Astrocyte of the cerebellum (primary cell): ENCODE data around the gene TRAF7.

Experiments
- DNase-seq: peaks from one replicate; pipeline ENCODE4 v3.0.0-alpha.2; 2011; ENCODE audit warnings: low read depth
- H3K4me3 ChIP-seq: 2 replicates; pipeline ENCODE4 v1.5.1; 2011; ENCODE audit warnings: mild to moderate bottlenecking, low read depth, low read length, moderate library complexity
- CTCF ChIP-seq: IDR thresholded peaks from 2 replicates; pipeline ENCODE4 v1.5.1; 2012; ENCODE audit warnings: low read length, low read depth, moderate library complexity, mild to moderate bottlenecking; ENCODE audit errors: missing control alignments
- in situ Hi-C: cut with HindIII; loops from 2 replicates; pipeline ENCODE4 v1.10.0; 2017; ENCODE audit warnings: low sequenced_read_pairs

Gene TRAF7

GRCh38 chr16:2179576-2179975 is 24.0 kb downstream of the TRAF7 start:
- no peak for TF ChIP-seq CTCF
- no peak for DNase-seq
- in situ Hi-C loops, result no loop called here

GRCh38 chr16:2180461-2180860 is 24.9 kb downstream of the TRAF7 start:
- TF ChIP-seq CTCF, result no peak
- no peak for DNase-seq
- in situ Hi-C loops, result no loop called here
- no peak overlapping the region for H3K4me3 ChIP-seq

More at GRCh38 chr16:2179576-2179975, 24.0 kb downstream of the TRAF7 start:
- H3K4me3 ChIP-seq, result no peak overlapping the region

- in situ Hi-C loops, result no loop called here
Measured at GRCh38 chr16:2180962-2181923, 25.7 kb downstream of the TRAF7 start.

GRCh38 chr16:2181952-2182351 is 26.4 kb downstream of the TRAF7 start:
- in situ Hi-C loops, result no loop called here
- no peak for TF ChIP-seq CTCF
- no peak overlapping the region for H3K4me3 ChIP-seq
- DNase-seq, result no peak

More at GRCh38 chr16:2180962-2181923, 25.7 kb downstream of the TRAF7 start:
- H3K4me3 ChIP-seq, result no peak overlapping the region
- DNase-seq, result no peak
- TF ChIP-seq CTCF, result no peak

GRCh38 chr16:2183671-2184070 is 28.1 kb downstream of the TRAF7 start:
- no peak for TF ChIP-seq CTCF
- no peak overlapping the region for H3K4me3 ChIP-seq
- DNase-seq, result no peak
- in situ Hi-C loops, result no loop called here

- no peak overlapping the region for H3K4me3 ChIP-seq
- TF ChIP-seq CTCF, result no peak
- in situ Hi-C loops, result no loop called here
- no peak for DNase-seq
Measured at GRCh38 chr16:2184346-2184745, 28.8 kb downstream of the TRAF7 start.
